ENCODE data around the gene ZNF425.

DNA sequence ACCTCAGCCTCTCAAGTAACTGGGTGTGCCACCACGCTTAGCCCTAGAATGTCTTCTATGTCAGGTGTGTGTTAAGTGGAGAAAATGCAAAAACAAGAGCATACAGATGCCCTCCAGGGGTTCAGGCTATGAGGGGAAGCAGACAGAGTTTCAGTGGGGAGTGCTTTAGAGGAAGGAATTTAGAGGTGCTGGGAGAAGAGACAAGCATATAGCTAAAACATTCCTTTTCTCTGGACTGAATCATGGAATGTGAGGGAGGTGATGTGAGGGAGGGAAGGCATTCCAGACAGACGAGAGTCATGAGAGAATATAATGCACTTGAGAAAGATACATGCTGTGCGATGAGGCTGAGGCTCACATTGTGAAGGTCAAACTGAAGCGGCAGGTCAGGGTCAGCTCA is 29.0 kb downstream of the ZNF425 start:
- TF ChIP-seq TCF12 (IDR thresholded peaks at IDR 0.05; ENCODE audit: low read depth) = no peak
- TF ChIP-seq, protein P1, sequence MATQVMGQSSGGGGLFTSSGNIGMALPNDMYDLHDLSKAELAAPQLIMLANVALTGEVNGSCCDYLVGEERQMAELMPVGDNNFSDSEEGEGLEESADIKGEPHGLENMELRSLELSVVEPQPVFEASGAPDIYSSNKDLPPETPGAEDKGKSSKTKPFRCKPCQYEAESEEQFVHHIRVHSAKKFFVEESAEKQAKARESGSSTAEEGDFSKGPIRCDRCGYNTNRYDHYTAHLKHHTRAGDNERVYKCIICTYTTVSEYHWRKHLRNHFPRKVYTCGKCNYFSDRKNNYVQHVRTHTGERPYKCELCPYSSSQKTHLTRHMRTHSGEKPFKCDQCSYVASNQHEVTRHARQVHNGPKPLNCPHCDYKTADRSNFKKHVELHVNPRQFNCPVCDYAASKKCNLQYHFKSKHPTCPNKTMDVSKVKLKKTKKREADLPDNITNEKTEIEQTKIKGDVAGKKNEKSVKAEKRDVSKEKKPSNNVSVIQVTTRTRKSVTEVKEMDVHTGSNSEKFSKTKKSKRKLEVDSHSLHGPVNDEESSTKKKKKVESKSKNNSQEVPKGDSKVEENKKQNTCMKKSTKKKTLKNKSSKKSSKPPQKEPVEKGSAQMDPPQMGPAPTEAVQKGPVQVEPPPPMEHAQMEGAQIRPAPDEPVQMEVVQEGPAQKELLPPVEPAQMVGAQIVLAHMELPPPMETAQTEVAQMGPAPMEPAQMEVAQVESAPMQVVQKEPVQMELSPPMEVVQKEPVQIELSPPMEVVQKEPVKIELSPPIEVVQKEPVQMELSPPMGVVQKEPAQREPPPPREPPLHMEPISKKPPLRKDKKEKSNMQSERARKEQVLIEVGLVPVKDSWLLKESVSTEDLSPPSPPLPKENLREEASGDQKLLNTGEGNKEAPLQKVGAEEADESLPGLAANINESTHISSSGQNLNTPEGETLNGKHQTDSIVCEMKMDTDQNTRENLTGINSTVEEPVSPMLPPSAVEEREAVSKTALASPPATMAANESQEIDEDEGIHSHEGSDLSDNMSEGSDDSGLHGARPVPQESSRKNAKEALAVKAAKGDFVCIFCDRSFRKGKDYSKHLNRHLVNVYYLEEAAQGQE (IDR thresholded peaks at IDR 0.05; ENCODE audit: low read depth) = no peak
- TF ChIP-seq CEBPB (IDR thresholded peaks at IDR 0.05) = no peak
- TF ChIP-seq RAD21 (IDR thresholded peaks at IDR 0.05; ENCODE audit: low read depth) = no peak
- TF ChIP-seq, protein P2, sequence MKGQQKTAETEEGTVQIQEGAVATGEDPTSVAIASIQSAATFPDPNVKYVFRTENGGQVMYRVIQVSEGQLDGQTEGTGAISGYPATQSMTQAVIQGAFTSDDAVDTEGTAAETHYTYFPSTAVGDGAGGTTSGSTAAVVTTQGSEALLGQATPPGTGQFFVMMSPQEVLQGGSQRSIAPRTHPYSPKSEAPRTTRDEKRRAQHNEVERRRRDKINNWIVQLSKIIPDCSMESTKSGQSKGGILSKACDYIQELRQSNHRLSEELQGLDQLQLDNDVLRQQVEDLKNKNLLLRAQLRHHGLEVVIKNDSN (IDR thresholded peaks at IDR 0.05) = no peak
- TF ChIP-seq NFIC (IDR thresholded peaks at IDR 0.05) = no peak
- TF ChIP-seq EP300 (IDR thresholded peaks at IDR 0.05; ENCODE audit: borderline replicate concordance) = no peak
